SK-N-SH treated with all-trans-retinoic acid at 6 μM for 48 hours (cell line): ENCODE measurements around the gene SUPV3L1.

Experiments used
- ATAC-seq: fragments of 200-7000 bp; cut with Tn5 transposase; 3 replicates; pipeline ENCODE4 v1.9.1; 2020; ENCODE audit warnings: mild to moderate bottlenecking, moderate library complexity
- ARNTL ChIP-seq: fragments of 450-650 bp; formaldehyde crosslinking; IDR thresholded peaks from 2 replicates; pipeline ENCODE4 v1.5.0; 2020; ENCODE audit warnings: low read depth, mild to moderate bottlenecking, moderate library complexity, borderline replicate concordance
- BACH2 ChIP-seq: fragments of 250-450 bp; sonication (Bioruptor Pico); IDR thresholded peaks from 2 replicates; pipeline ENCODE4 v1.9.0; 2021; ENCODE audit warnings: mild to moderate bottlenecking, borderline replicate concordance
- CREB5 ChIP-seq: fragments of 250-450 bp; sonication (Bioruptor Pico); IDR thresholded peaks from 2 replicates; pipeline ENCODE4 v1.5.1; 2020; ENCODE audit warnings: low read depth, mild to moderate bottlenecking, moderate library complexity
- CSDC2 ChIP-seq: fragments of 250-450 bp; sonication (Bioruptor Pico); IDR thresholded peaks from 2 replicates; pipeline ENCODE4 v1.5.0; 2020; ENCODE audit warnings: mild to moderate bottlenecking, moderate library complexity
- CSRNP3 ChIP-seq: fragments of 250-450 bp; sonication (Bioruptor Pico); IDR thresholded peaks from 2 replicates; pipeline ENCODE4 v1.5.1; 2021; ENCODE audit warnings: mild to moderate bottlenecking, moderate library complexity
- ESRRG ChIP-seq: fragments of 250-450 bp; sonication (Bioruptor Pico); IDR thresholded peaks from 2 replicates; pipeline ENCODE4 v1.6.1; 2021; ENCODE audit warnings: mild to moderate bottlenecking
- GLIS3 ChIP-seq: fragments of 250-450 bp; sonication (Bioruptor Pico); IDR thresholded peaks from 2 replicates; pipeline ENCODE4 v1.5.0; 2020; ENCODE audit warnings: mild to moderate bottlenecking, moderate library complexity
- ISL1 ChIP-seq: fragments of 250-450 bp; sonication (Bioruptor Pico); IDR thresholded peaks from 2 replicates; pipeline ENCODE4 v2.1.2; 2022; ENCODE audit warnings: mild to moderate bottlenecking, moderate library complexity
- OSR1 ChIP-seq: fragments of 250-450 bp; sonication (Bioruptor Pico); IDR thresholded peaks from 2 replicates; pipeline ENCODE4 v1.8.0; 2022; ENCODE audit warnings: moderate library complexity, mild to moderate bottlenecking, inconsistent platforms
- PATZ1 ChIP-seq: fragments of 250-450 bp; sonication (Bioruptor Pico); IDR thresholded peaks from 2 replicates; pipeline ENCODE4 v1.8.0; 2020; ENCODE audit warnings: mild to moderate bottlenecking, moderate library complexity, borderline replicate concordance
- POU6F1 ChIP-seq: fragments of 250-450 bp; sonication (Bioruptor Pico); IDR thresholded peaks from 2 replicates; pipeline ENCODE4 v1.8.0; 2021; ENCODE audit warnings: low read depth, mild to moderate bottlenecking, moderate library complexity, borderline replicate concordance
- PPARA ChIP-seq: fragments of 250-450 bp; sonication (Bioruptor Pico); IDR thresholded peaks from 2 replicates; pipeline ENCODE4 v1.5.0; 2020; ENCODE audit warnings: mild to moderate bottlenecking, borderline replicate concordance
- RARB ChIP-seq: fragments of 250-450 bp; sonication (Bioruptor Pico); IDR thresholded peaks from 2 replicates; pipeline ENCODE4 v1.8.0; 2021; ENCODE audit warnings: mild to moderate bottlenecking, moderate library complexity
- SNAI2 ChIP-seq: fragments of 250-450 bp; sonication (Bioruptor Pico); IDR thresholded peaks from 2 replicates; pipeline ENCODE4 v1.5.0; 2020; ENCODE audit warnings: mild to moderate bottlenecking, moderate library complexity
- TCF4 ChIP-seq: fragments of 250-450 bp; sonication (Bioruptor Pico); IDR thresholded peaks from 2 replicates; pipeline ENCODE4 v1.8.0; 2021; ENCODE audit warnings: mild to moderate bottlenecking, moderate library complexity, borderline replicate concordance
- TOX ChIP-seq: fragments of 250-450 bp; sonication (Bioruptor Pico); IDR thresholded peaks from 2 replicates; pipeline ENCODE4 v1.8.0; 2021; ENCODE audit warnings: mild to moderate bottlenecking, moderate library complexity, borderline replicate concordance
- TSHZ2 ChIP-seq: fragments of 250-450 bp; sonication (Bioruptor Pico); IDR thresholded peaks from 2 replicates; pipeline ENCODE4 v1.5.0; 2020; ENCODE audit warnings: mild to moderate bottlenecking, moderate library complexity
- ZC3H10 ChIP-seq: fragments of 250-450 bp; sonication (Bioruptor Pico); IDR thresholded peaks from 2 replicates; pipeline ENCODE4 v1.5.1; 2021; ENCODE audit warnings: mild to moderate bottlenecking, moderate library complexity
- ZFP3 ChIP-seq: fragments of 250-450 bp; sonication (Bioruptor Pico); IDR thresholded peaks from 2 replicates; pipeline ENCODE4 v1.5.0; 2020; ENCODE audit warnings: mild to moderate bottlenecking, moderate library complexity
- ZFP30 ChIP-seq: fragments of 450-650 bp; formaldehyde crosslinking; IDR thresholded peaks from 2 replicates; pipeline ENCODE4 v1.5.0; 2022; ENCODE audit warnings: mild to moderate bottlenecking, moderate library complexity
- ZNF565 ChIP-seq: fragments of 450-650 bp; formaldehyde crosslinking; conservative IDR thresholded peaks from 2 replicates; pipeline ENCODE4 v1.5.0; 2020; ENCODE audit warnings: low read depth, mild to moderate bottlenecking, moderate library complexity
- ZNF70 ChIP-seq: fragments of 450-650 bp; formaldehyde crosslinking; IDR thresholded peaks from 2 replicates; pipeline ENCODE4 v1.5.0; 2020; ENCODE audit warnings: mild to moderate bottlenecking, moderate library complexity
- ZNF8 ChIP-seq: fragments of 450-650 bp; formaldehyde crosslinking; IDR thresholded peaks from 2 replicates; pipeline ENCODE4 v1.5.0; 2020; ENCODE audit warnings: mild to moderate bottlenecking, moderate library complexity

Gene SUPV3L1

GRCh38 chr10:69145864-69146263 is 34.2 kb upstream of the SUPV3L1 start:
- no peak for TF ChIP-seq TCF4 (CRISPR knock-in tag)
- TF ChIP-seq ZNF8 (CRISPR knock-in tag) = no peak
- TF ChIP-seq PPARA (CRISPR knock-in tag) = no peak

GRCh38 chr10:69146759-69147158 is 33.3 kb upstream of the SUPV3L1 start:
- no peak for TF ChIP-seq SNAI2 (CRISPR knock-in tag)
- TF ChIP-seq TCF4 (CRISPR knock-in tag) = no peak
- TF ChIP-seq ZNF8 (CRISPR knock-in tag) = no peak
- TF ChIP-seq BACH2 (CRISPR knock-in tag) = no peak
- no peak for TF ChIP-seq POU6F1 (CRISPR knock-in tag)
- no peak for TF ChIP-seq ZFP3
- TF ChIP-seq RARB (CRISPR knock-in tag) = no peak
- TF ChIP-seq CSDC2 (CRISPR knock-in tag) = no peak
- no peak for TF ChIP-seq ZFP30 (CRISPR knock-in tag)
- TF ChIP-seq TSHZ2 (CRISPR knock-in tag) = no peak
- TF ChIP-seq GLIS3 (CRISPR knock-in tag) = no peak
- TF ChIP-seq ZNF70 (CRISPR knock-in tag) = no peak
- no peak for TF ChIP-seq OSR1 (CRISPR knock-in tag)
- TF ChIP-seq ZC3H10 (CRISPR knock-in tag) = no peak
- TF ChIP-seq CREB5 (CRISPR knock-in tag) = no peak
- no peak for TF ChIP-seq CSRNP3 (CRISPR knock-in tag)
- TF ChIP-seq TOX (CRISPR knock-in tag) = no peak
- no peak for ATAC-seq

More at GRCh38 chr10:69145864-69146263, 34.2 kb upstream of the SUPV3L1 start:
- ATAC-seq = no peak

GRCh38 chr10:69151984-69152383 is 28.1 kb upstream of the SUPV3L1 start:
- ATAC-seq = no peak
- TF ChIP-seq ISL1 (CRISPR knock-in tag) (no peak), CSDC2 (CRISPR knock-in tag) (no peak), TOX (CRISPR knock-in tag) (no peak), POU6F1 (CRISPR knock-in tag) (no peak), ARNTL (CRISPR knock-in tag) (no peak), TCF4 (CRISPR knock-in tag) (no peak), SNAI2 (CRISPR knock-in tag) (no peak), GLIS3 (CRISPR knock-in tag) (no peak), ESRRG (CRISPR knock-in tag) (no peak), BACH2 (CRISPR knock-in tag) (no peak), PATZ1 (CRISPR knock-in tag) (no peak), ZFP30 (CRISPR knock-in tag) (no peak), ZNF565 (CRISPR knock-in tag) (no peak), TSHZ2 (CRISPR knock-in tag) (no peak)
